ENCODE results near the gene BMPR1B. TPM values are rescaled to one million over a fixed set of nuclear protein-coding genes. Genes with fewer than 3 reads are reported as not detected.
"Not testable (repeated sequence)": the region's sequence is repeated elsewhere in the genome, so short reads cannot be mapped to it uniquely, and the experiment has no call there.

BMPR1B gene
- total RNA-seq, 1 experiment from 2014 or later: 14.5 TPM

- no peak for DNase-seq (ENCODE audit: low read depth)
Measured at GRCh38 chr4:94833394-94833793, 75.6 kb downstream of the BMPR1B start.

DNA sequence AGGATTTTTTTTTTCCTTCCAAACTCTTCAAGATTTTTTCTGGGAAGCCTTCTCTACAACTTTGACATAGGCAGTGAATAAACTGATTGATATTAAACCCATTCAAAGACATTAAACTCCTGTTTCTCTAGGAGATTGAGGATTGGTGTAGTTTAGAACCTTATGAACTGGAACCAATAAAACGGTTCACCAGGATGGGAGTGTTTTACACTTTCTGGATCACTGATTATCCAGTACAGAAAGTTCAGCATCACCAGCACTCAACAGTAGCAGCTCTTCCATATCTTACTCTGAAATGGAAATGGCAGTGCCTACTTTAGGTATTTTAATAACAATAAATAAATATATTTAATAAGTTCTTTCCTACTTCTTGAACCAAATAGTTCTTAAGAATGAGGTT is 76.7 kb downstream of the BMPR1B start:
- DNase-seq (ENCODE audit: low read depth): no peak

- not testable (repeated sequence) for DNase-seq (ENCODE audit: low read depth)
Measured at GRCh38 chr4:94841166-94841863, 83.6 kb downstream of the BMPR1B start.

- no peak for DNase-seq (ENCODE audit: low read depth)
Measured at GRCh38 chr4:94841864-94842221, 84.1 kb downstream of the BMPR1B start.

DNA sequence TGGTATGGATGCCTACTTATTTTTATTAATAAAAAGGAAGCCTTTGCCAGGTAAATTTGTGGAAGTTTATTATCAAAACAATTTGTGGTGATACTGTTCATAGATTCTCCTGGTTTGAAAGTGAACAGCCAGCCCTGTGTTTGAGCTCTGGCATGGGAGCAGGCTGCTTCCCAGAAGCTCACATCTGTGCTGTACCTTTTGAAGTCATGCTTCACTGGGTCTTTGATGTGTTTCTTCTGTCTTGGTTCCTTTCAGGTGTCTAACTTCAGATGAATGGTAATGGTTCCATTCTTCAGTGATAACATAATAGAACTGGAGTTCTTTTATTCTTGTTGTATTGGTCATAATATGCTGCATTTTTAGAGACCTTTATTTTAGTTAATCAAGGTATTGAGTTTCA is 85.5 kb downstream of the BMPR1B start:
- no peak for DNase-seq (ENCODE audit: low read depth)

DNA sequence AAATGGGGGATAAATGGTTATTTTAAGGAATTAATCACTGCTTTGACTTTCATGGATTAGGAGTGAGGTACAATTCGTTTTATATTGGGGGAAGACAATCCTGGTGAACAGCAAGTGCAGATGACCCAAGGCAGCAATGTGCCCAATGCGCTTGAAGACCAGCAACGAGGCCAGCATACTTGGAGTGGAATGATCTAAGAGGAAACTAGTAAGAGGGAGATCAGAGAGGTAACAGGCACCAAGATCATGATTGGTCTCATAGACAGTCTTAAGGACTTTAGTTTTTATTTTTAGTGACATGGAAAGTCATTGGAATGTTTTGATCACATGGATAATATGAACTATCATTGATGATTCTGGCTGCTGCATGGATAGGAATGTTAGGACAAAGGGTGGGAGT is 90.6 kb downstream of the BMPR1B start:
- DNase-seq (ENCODE audit: low read depth): no peak

GRCh38 chr4:94849901-94850300 is 92.1 kb downstream of the BMPR1B start:
- no peak for DNase-seq (ENCODE audit: low read depth)

- DNase-seq (ENCODE audit: low read depth): peak; percentile 13
Measured at GRCh38 chr4:94852616-94853015, 94.9 kb downstream of the BMPR1B start.

DNA sequence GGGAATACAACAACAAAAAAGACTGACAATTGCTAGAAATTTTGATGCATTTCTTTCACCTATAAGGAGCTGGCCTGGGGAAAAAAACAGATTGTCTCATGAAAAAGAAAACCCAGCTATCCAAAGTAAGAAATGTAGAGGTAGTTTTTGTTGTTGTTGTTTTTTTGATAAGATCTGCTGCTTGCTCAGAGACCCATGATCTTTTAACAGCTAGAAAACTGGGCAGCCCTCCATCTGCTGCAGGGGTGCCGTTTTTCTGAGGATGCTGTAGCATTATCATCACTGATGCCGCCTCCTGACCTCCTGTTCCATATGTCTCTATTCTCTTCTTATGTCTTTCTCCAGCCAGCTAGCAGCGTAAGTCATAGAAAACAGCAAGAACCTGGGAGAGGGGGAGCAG is 98.3 kb downstream of the BMPR1B start:
- no peak for DNase-seq (ENCODE audit: low read depth)

DNA sequence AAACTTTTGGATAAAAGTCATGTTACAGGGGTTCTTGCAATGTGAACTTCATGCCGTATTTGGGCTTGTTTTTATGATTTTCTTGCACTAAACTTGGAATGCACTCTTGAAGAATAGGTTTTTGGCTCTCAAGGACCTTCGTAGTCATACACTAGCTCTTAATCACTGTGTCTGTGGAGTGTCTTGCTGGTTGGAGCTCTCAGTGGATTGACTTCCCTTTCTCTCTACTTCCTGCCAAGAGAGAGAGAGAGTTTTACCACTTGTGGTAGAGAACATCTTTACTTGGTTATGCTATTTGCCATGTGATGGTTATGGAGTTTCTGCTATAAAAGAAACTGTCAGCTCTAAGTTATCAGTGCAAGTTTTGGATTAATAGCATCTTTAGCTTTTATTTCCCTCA is 112.4 kb downstream of the BMPR1B start:
- DNase-seq (ENCODE audit: low read depth): no peak

- DNase-seq (ENCODE audit: low read depth): no peak
Measured at GRCh38 chr4:94871644-94872305, 114.0 kb downstream of the BMPR1B start.

GRCh38 chr4:94877973-94878372 is 120.2 kb downstream of the BMPR1B start:
- peak; percentile 51 for DNase-seq (ENCODE audit: low read depth)

- DNase-seq (ENCODE audit: low read depth): peak; percentile 25
Measured at GRCh38 chr4:94880956-94881355, 123.2 kb downstream of the BMPR1B start.

DNA sequence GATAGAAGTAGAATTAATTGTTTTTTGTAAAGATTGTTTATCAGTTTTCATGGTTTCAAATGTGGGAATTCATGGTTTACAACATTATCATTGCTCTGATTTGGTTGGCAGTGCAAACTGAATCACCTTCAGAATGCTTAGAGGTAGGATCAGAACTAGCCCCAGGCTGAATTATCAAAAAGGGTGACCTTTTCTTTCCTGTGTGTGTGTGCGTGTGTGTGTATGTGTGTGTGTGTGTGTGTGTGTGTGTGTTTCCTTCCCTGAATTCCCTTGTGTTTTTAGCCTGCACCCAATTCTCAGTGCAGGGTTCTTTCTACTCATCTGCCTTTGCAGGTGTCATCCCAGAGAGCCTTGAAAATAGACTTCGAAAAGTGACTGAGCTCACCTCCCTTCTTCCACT is 125.0 kb downstream of the BMPR1B start:
- no peak for DNase-seq (ENCODE audit: low read depth)

DNA sequence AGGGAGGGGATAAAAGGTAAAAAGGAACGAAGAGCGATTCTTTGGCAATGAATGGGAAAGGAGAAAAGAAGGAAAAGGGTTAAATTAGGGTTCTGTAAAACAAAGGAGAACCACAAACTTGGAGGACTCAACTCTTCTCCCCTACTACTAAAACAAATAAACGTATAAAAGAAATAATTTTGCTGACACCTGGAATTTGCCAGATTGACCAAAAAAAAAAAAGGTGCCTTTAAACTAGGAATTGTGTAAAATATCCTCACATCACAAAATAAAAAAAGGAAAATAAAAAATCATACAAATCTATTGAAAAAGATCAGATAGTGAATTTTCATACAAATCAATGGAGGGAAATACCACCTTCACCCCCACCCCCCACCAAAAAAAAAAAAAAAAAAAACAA is 129.3 kb downstream of the BMPR1B start:
- DNase-seq (ENCODE audit: low read depth): no peak

- DNase-seq (ENCODE audit: low read depth): peak; percentile 44
Measured at GRCh38 chr4:94889523-94889922, 131.8 kb downstream of the BMPR1B start.

DNA sequence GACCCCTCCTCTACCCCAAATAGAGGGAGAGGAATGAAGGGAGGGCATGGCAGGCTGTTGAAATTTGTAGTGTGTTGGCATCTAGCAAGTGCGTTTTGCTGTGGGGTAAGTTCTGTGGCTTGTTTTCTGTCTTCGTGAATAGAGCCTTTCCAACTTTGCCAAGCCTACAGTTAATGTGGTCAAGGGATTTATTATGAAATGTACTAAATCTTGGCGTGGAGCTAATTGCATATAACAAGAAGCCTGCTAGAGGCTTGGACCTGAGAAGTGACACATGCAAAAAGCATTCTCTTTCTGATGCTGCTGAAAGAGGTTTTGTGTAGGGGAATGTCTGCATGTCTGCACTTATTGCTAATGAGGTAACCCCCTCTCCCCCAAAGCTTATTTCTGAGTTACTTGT is 132.2 kb downstream of the BMPR1B start:
- DNase-seq (ENCODE audit: low read depth): peak; percentile 70

DNA sequence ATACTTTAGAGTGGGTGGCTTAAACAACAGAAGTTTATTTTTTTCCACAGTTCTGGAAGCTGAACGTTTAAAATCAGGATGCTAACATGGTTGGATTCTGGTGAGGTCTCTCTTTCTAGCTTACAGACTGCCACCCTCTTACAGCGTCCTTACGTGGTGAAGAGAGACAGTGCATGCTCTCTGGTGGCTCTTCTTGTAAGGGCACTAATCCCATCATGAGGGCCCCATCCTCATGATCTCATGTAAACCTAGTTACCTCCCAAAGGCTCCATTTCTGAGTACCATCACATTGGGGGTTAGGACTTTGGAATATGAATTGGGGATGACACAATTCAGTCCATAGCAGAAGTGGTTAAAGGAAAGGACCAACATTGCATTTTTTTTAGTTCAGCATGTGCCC is 132.8 kb downstream of the BMPR1B start:
- DNase-seq (ENCODE audit: low read depth): no peak

- no peak for DNase-seq (ENCODE audit: low read depth)
Measured at GRCh38 chr4:94892051-94892450, 134.3 kb downstream of the BMPR1B start.

GRCh38 chr4:94895081-94895480 is 137.3 kb downstream of the BMPR1B start:
- no peak for DNase-seq (ENCODE audit: low read depth)

- no peak for DNase-seq (ENCODE audit: low read depth)
Measured at GRCh38 chr4:94897023-94897422, 139.3 kb downstream of the BMPR1B start.

GRCh38 chr4:94905511-94905910 is 147.8 kb downstream of the BMPR1B start:
- no peak for DNase-seq (ENCODE audit: low read depth)

- no peak for DNase-seq (ENCODE audit: low read depth)
Measured at GRCh38 chr4:94909645-94910044, 151.9 kb downstream of the BMPR1B start.

DNA sequence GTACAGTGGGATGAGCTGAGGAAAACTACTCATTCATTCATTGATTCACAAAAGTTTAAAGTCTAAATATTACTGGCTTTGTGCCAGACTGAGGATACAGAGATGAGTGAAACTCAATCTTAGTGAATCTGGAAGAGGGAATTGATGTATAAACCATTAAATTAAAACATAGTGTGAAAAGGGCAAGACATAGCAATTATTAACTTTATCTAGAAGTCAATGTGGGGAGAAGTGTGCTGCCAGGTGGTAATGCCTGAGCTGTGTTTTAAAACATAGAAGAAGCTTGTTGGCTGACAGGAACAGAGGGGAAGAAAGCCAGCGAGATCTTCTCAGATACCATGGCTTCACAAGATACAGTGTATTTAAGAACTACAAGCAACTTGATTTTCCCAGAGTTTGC is 153.4 kb downstream of the BMPR1B start:
- DNase-seq (ENCODE audit: low read depth): no peak

Data from LHCN-M2 (cell line).